Retinal pigment epithelial cell (primary cell): ENCODE measurements around the gene CNOT6.
"Not testable (repeated sequence)": the region's sequence is repeated elsewhere in the genome, so short reads cannot be mapped to it uniquely, and the experiment has no call there.

Experiments
- DNase-seq: peaks from one replicate; pipeline ENCODE4 v3.0.0-alpha.2; 2010; ENCODE audit warnings: low read depth
- H3K4me3 ChIP-seq: 2 replicates; pipeline ENCODE4 v1.5.1; 2011; ENCODE audit warnings: mild to moderate bottlenecking, low read length, control low read depth, moderate library complexity
- CTCF ChIP-seq: conservative IDR thresholded peaks from 2 replicates; pipeline ENCODE4 v1.5.1; 2011; ENCODE audit warnings: low read depth, low read length, control low read depth, inconsistent platforms

Gene CNOT6

GRCh38 chr5:180463216-180463900 is 30.8 kb upstream of the CNOT6 start:
- no peak for TF ChIP-seq CTCF
- no peak for DNase-seq

GRCh38 chr5:180463916-180464602 is 30.1 kb upstream of the CNOT6 start:
- no peak for TF ChIP-seq CTCF
- no peak for DNase-seq
- H3K4me3 ChIP-seq: no peak overlapping the region

More at GRCh38 chr5:180463216-180463900, 30.8 kb upstream of the CNOT6 start:
- no peak overlapping the region for H3K4me3 ChIP-seq

- no peak for DNase-seq
- no peak overlapping the region for H3K4me3 ChIP-seq
- no peak for TF ChIP-seq CTCF
Measured at GRCh38 chr5:180464603-180464970, 29.6 kb upstream of the CNOT6 start.

- not testable (repeated sequence) for DNase-seq, H3K4me3 ChIP-seq
Measured at GRCh38 chr5:180465052-180465451, 29.1 kb upstream of the CNOT6 start.

- no peak for TF ChIP-seq CTCF
- no peak overlapping the region for H3K4me3 ChIP-seq
- DNase-seq: no peak
Measured at GRCh38 chr5:180466316-180466715, 27.9 kb upstream of the CNOT6 start.

GRCh38 chr5:180467028-180467975 is 26.9 kb upstream of the CNOT6 start:
- no peak for TF ChIP-seq CTCF
- no peak overlapping the region for H3K4me3 ChIP-seq
- DNase-seq: no peak

GRCh38 chr5:180467989-180468731 is 26.0 kb upstream of the CNOT6 start:
- no peak for DNase-seq
- H3K4me3 ChIP-seq: no peak overlapping the region
- TF ChIP-seq CTCF: no peak
